GM12878 (cell line): ENCODE results near the gene CD69. TPM values are rescaled to one million over a fixed set of nuclear protein-coding genes. Genes with fewer than 3 reads are reported as not detected.

Experiments
- ATAC-seq: fragments of 200-7000 bp; cut with Tn5 transposase; 3 replicates; pipeline ENCODE4 v1.9.1; 2020; ENCODE audit warnings: mild to moderate bottlenecking, moderate library complexity
- BruUV-seq: library from RNA; stranded (reverse); fragments of 400-500 nt; replicated peaks from 2 replicates; lab custom pipeline; 2021; lab: Mats Ljungman, UMichigan
- CTCF ChIA-PET: fragments of 300-600 bp; sonication (Branson Sonifier 250); formaldehyde crosslinking; extraction: SDS; loops from one replicate; lab custom pipeline; 2021; ENCODE audit warnings: inconsistent platforms; lab: Yijun Ruan, JAX
- POLR2A ChIA-PET: fragments of 350-600 bp; formaldehyde crosslinking; extraction: SDS; loops from one replicate; lab custom pipeline; 2021; ENCODE audit warnings: inconsistent platforms; lab: Charles Lee
- RAD21 ChIA-PET: fragments of 300-600 bp; sonication (Branson Sonifier 250); formaldehyde crosslinking; loops from one replicate; lab custom pipeline; 2023; ENCODE audit warnings: antibody characterized with exemption; ENCODE audit not compliant: unreplicated experiment; lab: Charles Lee
- SMC1A ChIA-PET: fragments of 300-600 bp; sonication (Branson Sonifier 250); formaldehyde crosslinking; loops from one replicate; lab custom pipeline; 2023; ENCODE audit not compliant: unreplicated experiment, uncharacterized antibody; lab: Charles Lee
- DNase-seq: peaks from one replicate; pipeline ENCODE4 v3.0.0-alpha.2; 2011; ENCODE audit warnings: low read depth, low spot score
- FAIRE-seq: peaks from 3 replicates; lab custom pipeline; 2011; peaks lifted over from hg19 to GRCh38; lab: Jason Lieb, UNC
- H2AFZ ChIP-seq: 2 replicates; pipeline ENCODE4 v1.6.0; 2011; ENCODE audit warnings: low read depth, low read length, control low read depth; ENCODE audit not compliant: control insufficient read depth
- H3K27ac ChIP-seq: 2 replicates; pipeline ENCODE4 v1.5.1; 2011; ENCODE audit warnings: control low read depth; ENCODE audit not compliant: control insufficient read depth, insufficient read depth
- H3K27me3 ChIP-seq, 2 experiments: replicated peaks in 1 of 2; 2 replicates each; pipeline versions ENCODE4 v1.6.0 to v1.6.1; 2011; ENCODE audit warnings: low read length in 1 of 2; ENCODE audit not compliant: control insufficient read depth in 2 of 2, insufficient read depth in 2 of 2
- H3K36me3 ChIP-seq, 2 experiments: 2 replicates each; pipeline ENCODE4 v1.5.1; 2011; ENCODE audit warnings: low read length in 1 of 2; ENCODE audit not compliant: control insufficient read depth in 2 of 2, insufficient read depth in 2 of 2
- H3K4me1 ChIP-seq: 2 replicates; pipeline ENCODE4 v1.6.1; 2011; ENCODE audit warnings: mild to moderate bottlenecking, low read length, moderate library complexity, mixed read lengths; ENCODE audit not compliant: control insufficient read depth, insufficient read depth
- H3K4me2 ChIP-seq: 2 replicates; pipeline ENCODE4 v1.6.0; 2011; ENCODE audit warnings: control low read depth; ENCODE audit not compliant: control insufficient read depth, insufficient read depth
- H3K4me3 ChIP-seq: fragments of 200-600 bp; sonication (generic); 2 replicates; pipeline ENCODE4 v1.5.1; 2016
- H3K79me2 ChIP-seq: 2 replicates; pipeline ENCODE4 v1.6.0; 2011; ENCODE audit warnings: low read length; ENCODE audit not compliant: control insufficient read depth, insufficient read depth
- H3K9ac ChIP-seq: 2 replicates; pipeline ENCODE4 v1.8.0; 2011; ENCODE audit warnings: low read length, control low read depth, mixed read lengths; ENCODE audit not compliant: control insufficient read depth, insufficient read depth
- H3K9me3 ChIP-seq: replicated peaks from 3 replicates; pipeline ENCODE4 v1.5.1; 2011; ENCODE audit warnings: mild to moderate bottlenecking, low read length; ENCODE audit not compliant: control insufficient read depth, insufficient read depth
- H4K20me1 ChIP-seq: 2 replicates; pipeline ENCODE4 v1.6.0; 2011; ENCODE audit not compliant: control insufficient read depth, insufficient read depth
- ATF7 ChIP-seq: fragments of 450-650 bp; IDR thresholded peaks from 2 replicates; pipeline ENCODE4 v1.6.1; 2016; ENCODE audit warnings: low read depth, mild to moderate bottlenecking
- BCL11A ChIP-seq: IDR thresholded peaks from 2 replicates; pipeline ENCODE4 v1.6.1; 2011; ENCODE audit warnings: low read depth, low read length
- BMI1 ChIP-seq: fragments of 450-650 bp; IDR thresholded peaks from 2 replicates; pipeline ENCODE4 v1.6.1; 2016; ENCODE audit warnings: mild to moderate bottlenecking, moderate library complexity, borderline replicate concordance
- CHD1 ChIP-seq: IDR thresholded peaks from 2 replicates; pipeline ENCODE4 v1.6.1; 2012; ENCODE audit warnings: low read depth, low read length, improper control_type of control experiment
- ETV6 ChIP-seq, 2 experiments: fragments of 450-650 bp in 1 of 2; IDR thresholded peaks in 1 of 2; conservative IDR thresholded peaks in 1 of 2; 2 replicates each; pipeline ENCODE4 v1.6.1; 2014; ENCODE audit warnings: antibody characterized with exemption in 1 of 2, borderline replicate concordance in 1 of 2, low read depth in 1 of 2, mild to moderate bottlenecking in 1 of 2, moderate library complexity in 1 of 2
- GATAD2B ChIP-seq: fragments of 450-650 bp; conservative IDR thresholded peaks from 2 replicates; pipeline ENCODE4 v1.6.1; 2017; ENCODE audit warnings: low read depth, mild to moderate bottlenecking, moderate library complexity
- HDAC2 ChIP-seq: fragments of 200-600 bp; sonication (generic); IDR thresholded peaks from 2 replicates; pipeline ENCODE4 v1.6.1; 2017
- JUNB ChIP-seq: IDR thresholded peaks from 2 replicates; pipeline ENCODE4 v1.6.1; 2016; ENCODE audit warnings: antibody characterized with exemption, mild to moderate bottlenecking
- JUND ChIP-seq: IDR thresholded peaks from 2 replicates; pipeline ENCODE4 v1.6.1; 2012; ENCODE audit warnings: low read depth, mild to moderate bottlenecking, low read length, improper control_type of control experiment, moderate library complexity
- KDM1A ChIP-seq: fragments of 200-600 bp; sonication (generic); IDR thresholded peaks from 2 replicates; pipeline ENCODE4 v1.6.1; 2016; ENCODE audit warnings: borderline replicate concordance
- RCOR1 ChIP-seq: conservative IDR thresholded peaks from 2 replicates; pipeline ENCODE4 v1.6.1; 2012; ENCODE audit warnings: low read depth, low read length, improper control_type of control experiment
- RUNX3 ChIP-seq: IDR thresholded peaks from 2 replicates; pipeline ENCODE4 v1.6.1; 2012; ENCODE audit warnings: low read length, inconsistent platforms
- SRF ChIP-seq, 2 experiments: IDR thresholded peaks; 2 replicates each; pipeline ENCODE4 v1.6.1; 2011; ENCODE audit warnings: low read depth in 2 of 2, low read length in 2 of 2, mild to moderate bottlenecking in 1 of 2, moderate library complexity in 1 of 2
- SUPT20H ChIP-seq: IDR thresholded peaks from 2 replicates; pipeline ENCODE4 v1.6.1; 2011; ENCODE audit warnings: low read depth, mild to moderate bottlenecking, low read length, moderate library complexity, borderline replicate concordance; ENCODE audit not compliant: control insufficient read depth
- WGBS: methylation state at CpG from one replicate; pipeline ENCODE4 v1.1.6; 2016; ENCODE audit warnings: low lambda C conversion rate; ENCODE audit not compliant: insufficient replicate concordance, insufficient coverage; ENCODE audit errors: missing lambda C conversion rate; 5-methylcytosine and 5-hydroxymethylcytosine counted together
- in situ Hi-C: fragments of 300-500 bp; cut with MboI; formaldehyde crosslinking; loops from 9 replicates; pipeline ENCODE4 v1.14.3; 2018; ENCODE audit warnings: mixed read lengths
- intact Hi-C: fragments of 100-400 bp; cut with micrococcal nuclease; formaldehyde crosslinking; loops from one replicate; pipeline ENCODE4 v1.14.2; 2022; ENCODE audit not compliant: unreplicated experiment
- polyA plus RNA-seq, 11 experiments: library from polyadenylated mRNA; depleted of rRNA in 4 of 11; unstranded in 6 of 11; stranded (reverse) in 5 of 11; fragments of >200 nt; fragmentation: Nextera tagmentation in 4 of 11; fragmentation: Illumina TruSeq in 1 of 11; extraction: Ambion mirVana in 4 of 11; extraction: Trizol in 1 of 11; gene quantifications; 1 replicate in 1 of 11; 2 replicates in 10 of 11; pipeline versions ENCODE4 v1.2.1 to v1.2.3, GENCODE V29; 2011 to 2016; ENCODE audit warnings: inconsistent platforms in 2 of 11, missing spikeins in 2 of 11, low read depth in 1 of 11
- total RNA-seq, 4 experiments: library from RNA; depleted of rRNA in 3 of 4; stranded (reverse); fragments of >200 nt in 3 of 4; fragmentation: Illumina TruSeq in 1 of 4; extraction: Trizol in 1 of 4; gene quantifications; 2 replicates each; pipeline versions ENCODE4 v1.2.1 to v1.2.3, GENCODE V29; 2013 to 2021
- TF ChIP-seq, protein P1 (sequence below), 3 experiments: IDR thresholded peaks in 2 of 3; conservative IDR thresholded peaks in 1 of 3; 2 replicates each; pipeline ENCODE4 v1.5.1; 2011; ENCODE audit warnings: low read depth in 3 of 3, low read length in 3 of 3, mild to moderate bottlenecking in 3 of 3, control low read depth in 2 of 3, moderate library complexity in 2 of 3, inconsistent platforms in 1 of 3, mixed read lengths in 1 of 3; ENCODE audit not compliant: control insufficient read depth in 2 of 3, insufficient read depth in 1 of 3; ENCODE audit errors: extremely low read depth in 1 of 3
- TF ChIP-seq, protein P2 (sequence below): fragments of 150-350 bp; IDR thresholded peaks from 2 replicates; pipeline ENCODE4 v1.6.1; 2016; ENCODE audit warnings: low read depth, low read length

CD69 gene
- total and polyA plus RNA-seq, 10 of the 15 experiments (the other 5 are each of a cell fraction or from before 2014, with no cell fraction given): 7.3 to 156 (median 15.0) TPM

DNA sequence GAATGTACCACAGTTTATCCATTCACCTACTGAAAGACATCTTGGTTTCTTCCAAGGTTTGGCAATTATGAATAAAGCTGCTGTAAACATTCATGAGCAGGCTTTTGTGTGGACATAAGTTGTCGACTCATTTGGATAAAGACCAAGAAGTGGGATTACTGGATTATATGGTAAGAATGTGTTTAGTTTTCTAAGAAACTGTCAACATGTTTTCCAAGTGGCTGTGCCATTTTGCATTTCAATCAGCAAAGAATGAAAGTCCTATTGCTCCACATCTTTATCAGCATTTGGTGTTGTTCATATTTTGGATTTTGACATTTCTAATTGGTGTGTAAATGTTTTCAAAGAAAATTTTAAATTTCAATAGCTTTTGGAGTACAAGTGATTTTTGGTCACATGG lies 39.3 kb upstream of the CD69 start:
- Histone ChIP-seq H2AFZ (no peak overlapping the region), H3K36me3 (no peaks in the 10 kb centered on the region), H3K4me1 (no peaks in the 10 kb centered on the region; the same call in 1 of the 2 replicates), H3K27ac (no peak overlapping the region), H3K79me2 (no peaks in the 10 kb centered on the region), H3K27me3 (no peaks in the 10 kb centered on the region), H3K9ac (no peak overlapping the region)
- POLR2A ChIA-PET: interaction anchor here (1.5 kb wide), 1 partner anchor 49 kb away, joined by 3 read pairs; no protein-coding TSS in a partner anchor
- CTCF ChIA-PET: interaction anchor here (0.9 to 10.7 kb wide), 15 partner anchors 9 to 370 kb away, joined by 3 to 835 read pairs (median 6); partner anchors contain the start of gene CD69
- in situ Hi-C loops: loop anchor here (5.0 kb wide), 1 partner anchor 48 kb away; no protein-coding TSS in a partner anchor
- no peak for ATAC-seq
- no peak for FAIRE-seq
- no peak for TF ChIP-seq ATF7
- TF ChIP-seq, protein P1, sequence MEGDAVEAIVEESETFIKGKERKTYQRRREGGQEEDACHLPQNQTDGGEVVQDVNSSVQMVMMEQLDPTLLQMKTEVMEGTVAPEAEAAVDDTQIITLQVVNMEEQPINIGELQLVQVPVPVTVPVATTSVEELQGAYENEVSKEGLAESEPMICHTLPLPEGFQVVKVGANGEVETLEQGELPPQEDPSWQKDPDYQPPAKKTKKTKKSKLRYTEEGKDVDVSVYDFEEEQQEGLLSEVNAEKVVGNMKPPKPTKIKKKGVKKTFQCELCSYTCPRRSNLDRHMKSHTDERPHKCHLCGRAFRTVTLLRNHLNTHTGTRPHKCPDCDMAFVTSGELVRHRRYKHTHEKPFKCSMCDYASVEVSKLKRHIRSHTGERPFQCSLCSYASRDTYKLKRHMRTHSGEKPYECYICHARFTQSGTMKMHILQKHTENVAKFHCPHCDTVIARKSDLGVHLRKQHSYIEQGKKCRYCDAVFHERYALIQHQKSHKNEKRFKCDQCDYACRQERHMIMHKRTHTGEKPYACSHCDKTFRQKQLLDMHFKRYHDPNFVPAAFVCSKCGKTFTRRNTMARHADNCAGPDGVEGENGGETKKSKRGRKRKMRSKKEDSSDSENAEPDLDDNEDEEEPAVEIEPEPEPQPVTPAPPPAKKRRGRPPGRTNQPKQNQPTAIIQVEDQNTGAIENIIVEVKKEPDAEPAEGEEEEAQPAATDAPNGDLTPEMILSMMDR (IDR thresholded peaks at IDR 0.05 in 2 of 3, conservative IDR thresholded peaks at IDR 0.05 in 1 of 3; ENCODE audit: control insufficient read depth in 2 of 3, extremely low read depth in 1 of 3, insufficient read depth in 1 of 3, low read depth in 3 of 3, low read length in 3 of 3): no peak
- TF ChIP-seq RUNX3: no peak
- TF ChIP-seq SRF (IDR thresholded peaks at IDR 0.05; ENCODE audit: low read depth in 2 of 2, low read length in 2 of 2): no peak
- TF ChIP-seq JUNB: no peak
- no peak for TF ChIP-seq BMI1
- TF ChIP-seq BCL11A: no peak
- TF ChIP-seq HDAC2: no peak
- TF ChIP-seq, protein P2, sequence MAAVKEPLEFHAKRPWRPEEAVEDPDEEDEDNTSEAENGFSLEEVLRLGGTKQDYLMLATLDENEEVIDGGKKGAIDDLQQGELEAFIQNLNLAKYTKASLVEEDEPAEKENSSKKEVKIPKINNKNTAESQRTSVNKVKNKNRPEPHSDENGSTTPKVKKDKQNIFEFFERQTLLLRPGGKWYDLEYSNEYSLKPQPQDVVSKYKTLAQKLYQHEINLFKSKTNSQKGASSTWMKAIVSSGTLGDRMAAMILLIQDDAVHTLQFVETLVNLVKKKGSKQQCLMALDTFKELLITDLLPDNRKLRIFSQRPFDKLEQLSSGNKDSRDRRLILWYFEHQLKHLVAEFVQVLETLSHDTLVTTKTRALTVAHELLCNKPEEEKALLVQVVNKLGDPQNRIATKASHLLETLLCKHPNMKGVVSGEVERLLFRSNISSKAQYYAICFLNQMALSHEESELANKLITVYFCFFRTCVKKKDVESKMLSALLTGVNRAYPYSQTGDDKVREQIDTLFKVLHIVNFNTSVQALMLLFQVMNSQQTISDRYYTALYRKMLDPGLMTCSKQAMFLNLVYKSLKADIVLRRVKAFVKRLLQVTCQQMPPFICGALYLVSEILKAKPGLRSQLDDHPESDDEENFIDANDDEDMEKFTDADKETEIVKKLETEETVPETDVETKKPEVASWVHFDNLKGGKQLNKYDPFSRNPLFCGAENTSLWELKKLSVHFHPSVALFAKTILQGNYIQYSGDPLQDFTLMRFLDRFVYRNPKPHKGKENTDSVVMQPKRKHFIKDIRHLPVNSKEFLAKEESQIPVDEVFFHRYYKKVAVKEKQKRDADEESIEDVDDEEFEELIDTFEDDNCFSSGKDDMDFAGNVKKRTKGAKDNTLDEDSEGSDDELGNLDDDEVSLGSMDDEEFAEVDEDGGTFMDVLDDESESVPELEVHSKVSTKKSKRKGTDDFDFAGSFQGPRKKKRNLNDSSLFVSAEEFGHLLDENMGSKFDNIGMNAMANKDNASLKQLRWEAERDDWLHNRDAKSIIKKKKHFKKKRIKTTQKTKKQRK: no peak
- no peak for TF ChIP-seq JUND
- TF ChIP-seq RCOR1: no peak
- TF ChIP-seq CHD1: no peak
- TF ChIP-seq KDM1A: no peak
- TF ChIP-seq SUPT20H: no peak
- TF ChIP-seq ETV6 (conservative IDR thresholded peaks at IDR 0.05 in 1 of 2, IDR thresholded peaks at IDR 0.05 in 1 of 2; ENCODE audit: borderline replicate concordance in 1 of 2, low read depth in 1 of 2): no peak
- TF ChIP-seq GATAD2B: no peak
- TF ChIP-seq, all 136 proteins: peak for 0
- BruUV-seq: no TSS peak
- DNase-seq: no peak
- WGBS: 94% methylated on average over 1 of the region's 1 CpG
- ChIA-PET SMC1A (interaction anchor here (0.5 to 12.4 kb wide), 14 partner anchors 11 to 394 kb away, joined by 3 to 814 read pairs (median 4); partner anchors contain the start of gene CD69), RAD21 (interaction anchor here (0.9 to 7.3 kb wide), 7 partner anchors 8 to 70 kb away, joined by 3 to 577 read pairs (median 9); partner anchors contain the start of gene CD69)
- Histone ChIP-seq H3K4me2 (no peak overlapping the region), H4K20me1 (no peaks in the 10 kb centered on the region), H3K4me3 (no peak overlapping the region), H3K9me3 (no peaks in the 10 kb centered on the region)
- intact Hi-C loops: loop anchor here (5.0 kb wide), 1 partner anchor 168 kb away; no protein-coding TSS in a partner anchor
